Vagina (tissue), 2 donors: ENCODE data around the gene LRRIQ4.

Experiments
- POLR2A ChIP-seq, 2 donors: fragments of 450-650 bp; IDR thresholded peaks; one replicate each; pipeline ENCODE4 v1.6.1; 2017; ENCODE audit warnings: antibody characterized with exemption in 2 of 2, mild to moderate bottlenecking in 2 of 2, moderate library complexity in 2 of 2
- POLR2AphosphoS5 ChIP-seq, 2 donors: sonication (generic); formaldehyde crosslinking; IDR thresholded peaks; one replicate each; pipeline ENCODE4 v1.9.0; 2017; ENCODE audit warnings: antibody characterized with exemption in 2 of 2, mild to moderate bottlenecking in 2 of 2, low read depth in 1 of 2; ENCODE audit not compliant: insufficient read depth in 1 of 2
- TF ChIP-seq, protein P1 (sequence below), 3 experiments: fragments of 450-650 bp in 2 of 3; fragments of 200-600 bp in 1 of 3; sonication (generic) in 1 of 3; IDR thresholded peaks; one replicate each; pipeline ENCODE4 v1.5.1; 2017 to 2019; ENCODE audit warnings: antibody characterized with exemption in 3 of 3, mild to moderate bottlenecking in 2 of 3, moderate library complexity in 2 of 3

DNA sequence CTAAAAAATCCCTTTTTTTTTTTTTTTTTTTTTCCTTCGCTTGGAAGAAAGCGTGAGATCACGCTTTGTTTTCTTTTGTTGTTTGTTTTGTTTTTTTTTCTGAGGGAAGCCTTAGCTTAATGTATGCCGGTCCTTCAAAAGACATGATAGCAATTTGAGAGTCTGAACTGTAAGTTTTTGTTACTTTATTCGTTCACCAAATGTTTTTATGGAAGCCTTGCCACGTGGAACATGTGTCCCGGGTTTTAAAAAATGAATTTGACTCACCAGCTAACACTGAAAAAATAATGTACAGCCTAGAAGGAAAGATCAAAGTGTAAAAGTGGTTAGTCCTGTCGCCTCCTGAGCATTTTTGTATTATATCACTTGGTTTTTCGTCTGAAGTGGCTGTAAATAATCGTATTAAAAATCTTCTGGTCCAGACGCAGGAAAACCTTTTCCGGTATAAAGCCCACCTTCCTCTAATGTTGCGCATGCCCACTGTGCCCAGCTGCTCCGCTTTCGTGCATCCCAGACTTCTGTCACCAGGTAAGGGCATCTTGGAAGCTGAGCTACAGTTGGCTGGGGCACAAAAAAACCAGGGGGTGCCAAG lies 40.3 kb upstream of the LRRIQ4 start:
- TF ChIP-seq POLR2A (IDR thresholded peaks at IDR 0.05) (no peak), POLR2AphosphoS5 (IDR thresholded peaks at IDR 0.05; ENCODE audit: insufficient read depth in 1 of 2, low read depth in 1 of 2) (no peak)
- TF ChIP-seq, protein P1, sequence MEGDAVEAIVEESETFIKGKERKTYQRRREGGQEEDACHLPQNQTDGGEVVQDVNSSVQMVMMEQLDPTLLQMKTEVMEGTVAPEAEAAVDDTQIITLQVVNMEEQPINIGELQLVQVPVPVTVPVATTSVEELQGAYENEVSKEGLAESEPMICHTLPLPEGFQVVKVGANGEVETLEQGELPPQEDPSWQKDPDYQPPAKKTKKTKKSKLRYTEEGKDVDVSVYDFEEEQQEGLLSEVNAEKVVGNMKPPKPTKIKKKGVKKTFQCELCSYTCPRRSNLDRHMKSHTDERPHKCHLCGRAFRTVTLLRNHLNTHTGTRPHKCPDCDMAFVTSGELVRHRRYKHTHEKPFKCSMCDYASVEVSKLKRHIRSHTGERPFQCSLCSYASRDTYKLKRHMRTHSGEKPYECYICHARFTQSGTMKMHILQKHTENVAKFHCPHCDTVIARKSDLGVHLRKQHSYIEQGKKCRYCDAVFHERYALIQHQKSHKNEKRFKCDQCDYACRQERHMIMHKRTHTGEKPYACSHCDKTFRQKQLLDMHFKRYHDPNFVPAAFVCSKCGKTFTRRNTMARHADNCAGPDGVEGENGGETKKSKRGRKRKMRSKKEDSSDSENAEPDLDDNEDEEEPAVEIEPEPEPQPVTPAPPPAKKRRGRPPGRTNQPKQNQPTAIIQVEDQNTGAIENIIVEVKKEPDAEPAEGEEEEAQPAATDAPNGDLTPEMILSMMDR (IDR thresholded peaks at IDR 0.05), result no peak
